ENCODE results near the gene FBXO31.
"Not testable (repeated sequence)": the region's sequence is repeated elsewhere in the genome, so short reads cannot be mapped to it uniquely, and the experiment has no call there.

The FBXO31 gene

GRCh38 chr16:87380403-87380802 lies 3.2 kb downstream of the FBXO31 start:
- Histone ChIP-seq H3K4me3 (ENCODE audit: low read length) (no peak overlapping the region), H3K4me1 (ENCODE audit: insufficient read depth, low read length) (no peaks in the 10 kb centered on the region; the same call in 1 of the 2 replicates), H3K36me3 (ENCODE audit: insufficient read depth, low read depth, low read length) (0 out of 2 replicates have a peak, but pooled peaks cover 3% of the 10 kb centered on the region), H3K27ac (ENCODE audit: low read length) (no peak overlapping the region), H3K9me3 (ENCODE audit: insufficient read depth, low read depth, low read length) (no peaks in the 10 kb centered on the region; the same call in 1 of the 2 replicates), H3K27me3 (ENCODE audit: insufficient read depth, low read length) (no peaks in the 10 kb centered on the region), H3K9ac (ENCODE audit: low read depth, low read length) (no peak overlapping the region)

GRCh38 chr16:87379312-87379752 lies 4.2 kb downstream of the FBXO31 start:
- H3K27me3 ChIP-seq (ENCODE audit: insufficient read depth, low read length); H3K36me3 ChIP-seq (ENCODE audit: insufficient read depth, low read depth, low read length); H3K4me1 ChIP-seq (ENCODE audit: insufficient read depth, low read length); H3K9me3 ChIP-seq (ENCODE audit: insufficient read depth, low read depth, low read length); H3K27ac ChIP-seq (ENCODE audit: low read length); H3K4me3 ChIP-seq (ENCODE audit: low read length); H3K9ac ChIP-seq (ENCODE audit: low read depth, low read length): not testable (repeated sequence)

DNA sequence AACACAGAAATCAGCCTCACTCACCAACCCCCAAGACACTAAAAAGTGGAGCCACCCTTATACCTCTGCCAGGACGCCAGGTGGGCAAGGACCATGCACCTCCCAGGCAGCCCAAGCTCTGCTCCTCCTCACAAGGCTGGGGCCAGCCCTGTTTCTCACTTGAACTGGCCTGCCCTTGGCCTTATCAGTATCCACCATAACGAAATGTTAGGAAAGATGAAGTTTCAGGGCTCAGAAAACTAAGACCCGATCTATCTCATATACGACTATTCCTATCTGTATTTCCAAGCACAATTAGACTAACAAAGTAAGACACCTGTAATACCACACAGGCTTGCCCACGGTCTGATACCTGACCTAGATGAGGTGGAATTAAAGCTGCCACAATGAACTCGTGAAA lies 6.9 kb downstream of the FBXO31 start:
- H3K4me3 ChIP-seq (ENCODE audit: low read length), result no peak overlapping the region
- H3K27me3 ChIP-seq (ENCODE audit: insufficient read depth, low read length), result no peaks in the 10 kb centered on the region
- no peak overlapping the region for H3K9ac ChIP-seq (ENCODE audit: low read depth, low read length)
- no peaks in the 10 kb centered on the region; the same call in 1 of the 2 replicates for H3K4me1 ChIP-seq (ENCODE audit: insufficient read depth, low read length)
- H3K27ac ChIP-seq (ENCODE audit: low read length), result no peak overlapping the region
- no peaks in the 10 kb centered on the region; the same call in 1 of the 2 replicates for H3K9me3 ChIP-seq (ENCODE audit: insufficient read depth, low read depth, low read length)
- 0 out of 2 replicates have a peak, but pooled peaks cover 3% of the 10 kb centered on the region for H3K36me3 ChIP-seq (ENCODE audit: insufficient read depth, low read depth, low read length)

DNA sequence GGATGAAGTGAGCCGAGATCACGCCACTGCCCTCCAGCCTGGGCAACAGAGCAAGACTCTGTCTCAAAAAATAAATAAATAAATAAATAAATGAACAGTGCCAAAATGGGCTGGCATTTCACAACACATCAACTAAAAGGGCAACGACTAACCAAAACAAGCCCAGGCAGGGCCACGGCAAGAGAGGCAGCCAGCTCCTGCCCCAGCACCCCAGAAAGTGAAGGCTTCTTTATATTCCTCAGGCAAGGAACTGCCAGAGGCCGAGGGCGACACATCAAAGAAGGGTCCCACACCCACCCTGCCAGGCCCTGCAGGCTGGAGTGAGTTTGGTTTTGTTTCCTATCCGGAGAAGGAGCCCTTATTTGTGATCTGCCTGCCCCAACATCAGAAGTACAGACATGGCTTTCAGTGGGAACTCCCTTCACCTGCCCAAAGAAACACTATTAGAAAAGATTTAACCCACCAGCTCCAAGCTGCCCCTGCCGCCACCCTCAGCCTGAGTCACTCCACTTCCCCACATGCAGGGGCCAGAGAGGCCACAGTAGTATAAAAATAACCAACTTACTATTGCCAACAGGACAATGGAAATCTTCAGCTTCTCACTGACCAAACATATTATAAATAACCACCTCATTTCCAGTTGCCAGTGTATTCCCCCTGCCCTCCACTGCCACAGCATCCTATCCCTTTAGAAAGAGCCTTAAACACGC lies 8.0 kb downstream of the FBXO31 start:
- no peak overlapping the region for H3K4me3 ChIP-seq (ENCODE audit: low read length)
- H3K9ac ChIP-seq (ENCODE audit: low read depth, low read length), result no peak overlapping the region
- no peaks in the 10 kb centered on the region for H3K27me3 ChIP-seq (ENCODE audit: insufficient read depth, low read length)
- H3K4me1 ChIP-seq (ENCODE audit: insufficient read depth, low read length), result no peaks in the 10 kb centered on the region
- H3K9me3 ChIP-seq (ENCODE audit: insufficient read depth, low read depth, low read length), result no peaks in the 10 kb centered on the region; the same call in 1 of the 2 replicates
- no peak overlapping the region for H3K27ac ChIP-seq (ENCODE audit: low read length)
- H3K36me3 ChIP-seq (ENCODE audit: insufficient read depth, low read depth, low read length), result 0 out of 2 replicates have a peak, but pooled peaks cover 3% of the 10 kb centered on the region

- no peak overlapping the region for H3K27ac ChIP-seq (ENCODE audit: low read length)
- H3K9ac ChIP-seq (ENCODE audit: low read depth, low read length), result no peak overlapping the region
- 0 out of 2 replicates have a peak, but pooled peaks cover 3% of the 10 kb centered on the region for H3K36me3 ChIP-seq (ENCODE audit: insufficient read depth, low read depth, low read length)
- H3K9me3 ChIP-seq (ENCODE audit: insufficient read depth, low read depth, low read length), result no peaks in the 10 kb centered on the region; the same call in 1 of the 2 replicates
- no peak overlapping the region for H3K4me3 ChIP-seq (ENCODE audit: low read length)
- H3K27me3 ChIP-seq (ENCODE audit: insufficient read depth, low read length), result no peaks in the 10 kb centered on the region
- 0 out of 2 replicates have a peak, but pooled peaks cover 2% of the 10 kb centered on the region for H3K4me1 ChIP-seq (ENCODE audit: insufficient read depth, low read length)
Observed at GRCh38 chr16:87374313-87374712, 9.3 kb downstream of the FBXO31 start.

DNA sequence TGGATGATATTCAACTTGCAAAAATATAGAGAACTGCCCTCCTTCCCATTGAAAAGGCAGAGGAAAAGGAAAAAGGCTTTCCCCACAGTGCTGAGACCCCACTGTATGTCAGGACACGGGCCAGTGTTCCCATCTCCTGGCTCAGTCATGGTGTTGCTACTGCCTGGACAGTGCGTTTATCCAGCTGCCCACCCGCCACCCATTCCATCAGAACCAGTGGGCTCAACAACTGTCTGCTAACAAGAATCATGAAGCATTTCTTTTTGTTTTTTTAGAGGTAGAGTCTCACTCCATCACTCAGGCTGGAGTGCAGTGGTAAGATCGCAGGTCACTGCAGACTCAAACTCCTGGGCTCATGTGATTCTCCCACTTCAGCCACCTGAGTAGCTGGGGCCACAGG lies 11.3 kb downstream of the FBXO31 start:
- Histone ChIP-seq H3K36me3 (ENCODE audit: insufficient read depth, low read depth, low read length) (no peaks in the 10 kb centered on the region), H3K9ac (ENCODE audit: low read depth, low read length) (no peak overlapping the region), H3K27me3 (ENCODE audit: insufficient read depth, low read length) (no peaks in the 10 kb centered on the region), H3K9me3 (ENCODE audit: insufficient read depth, low read depth, low read length) (no peaks in the 10 kb centered on the region), H3K4me3 (ENCODE audit: low read length) (no peak overlapping the region), H3K4me1 (ENCODE audit: insufficient read depth, low read length) (0 out of 2 replicates have a peak, but pooled peaks cover 3% of the 10 kb centered on the region), H3K27ac (ENCODE audit: low read length) (no peak overlapping the region)

GRCh38 chr16:87371261-87371866 lies 12.2 kb downstream of the FBXO31 start:
- H3K4me1 ChIP-seq (ENCODE audit: insufficient read depth, low read length), result 0 out of 2 replicates have a peak, but pooled peaks cover 3% of the 10 kb centered on the region
- H3K27ac ChIP-seq (ENCODE audit: low read length), result no peak overlapping the region
- H3K4me3 ChIP-seq (ENCODE audit: low read length), result no peak overlapping the region
- no peaks in the 10 kb centered on the region for H3K9me3 ChIP-seq (ENCODE audit: insufficient read depth, low read depth, low read length)
- H3K36me3 ChIP-seq (ENCODE audit: insufficient read depth, low read depth, low read length), result no peaks in the 10 kb centered on the region
- H3K9ac ChIP-seq (ENCODE audit: low read depth, low read length), result no peak overlapping the region
- H3K27me3 ChIP-seq (ENCODE audit: insufficient read depth, low read length), result no peaks in the 10 kb centered on the region

GRCh38 chr16:87369796-87370719 lies 13.5 kb downstream of the FBXO31 start:
- 0 out of 2 replicates have a peak, but pooled peaks cover 3% of the 10 kb centered on the region for H3K4me1 ChIP-seq (ENCODE audit: insufficient read depth, low read length)
- H3K9ac ChIP-seq (ENCODE audit: low read depth, low read length), result no peak overlapping the region
- no peak overlapping the region for H3K27ac ChIP-seq (ENCODE audit: low read length)
- H3K4me3 ChIP-seq (ENCODE audit: low read length), result no peak overlapping the region
- H3K27me3 ChIP-seq (ENCODE audit: insufficient read depth, low read length), result no peaks in the 10 kb centered on the region
- H3K9me3 ChIP-seq (ENCODE audit: insufficient read depth, low read depth, low read length), result no peaks in the 10 kb centered on the region
- no peaks in the 10 kb centered on the region for H3K36me3 ChIP-seq (ENCODE audit: insufficient read depth, low read depth, low read length)

GRCh38 chr16:87369117-87369765 lies 14.3 kb downstream of the FBXO31 start:
- Histone ChIP-seq H3K4me3 (ENCODE audit: low read length) (no peak overlapping the region), H3K36me3 (ENCODE audit: insufficient read depth, low read depth, low read length) (no peaks in the 10 kb centered on the region), H3K27me3 (ENCODE audit: insufficient read depth, low read length) (no peaks in the 10 kb centered on the region), H3K9me3 (ENCODE audit: insufficient read depth, low read depth, low read length) (no peaks in the 10 kb centered on the region), H3K9ac (ENCODE audit: low read depth, low read length) (no peak overlapping the region), H3K27ac (ENCODE audit: low read length) (no peak overlapping the region), H3K4me1 (ENCODE audit: insufficient read depth, low read length) (0 out of 2 replicates have a peak, but pooled peaks cover 3% of the 10 kb centered on the region)

DNA sequence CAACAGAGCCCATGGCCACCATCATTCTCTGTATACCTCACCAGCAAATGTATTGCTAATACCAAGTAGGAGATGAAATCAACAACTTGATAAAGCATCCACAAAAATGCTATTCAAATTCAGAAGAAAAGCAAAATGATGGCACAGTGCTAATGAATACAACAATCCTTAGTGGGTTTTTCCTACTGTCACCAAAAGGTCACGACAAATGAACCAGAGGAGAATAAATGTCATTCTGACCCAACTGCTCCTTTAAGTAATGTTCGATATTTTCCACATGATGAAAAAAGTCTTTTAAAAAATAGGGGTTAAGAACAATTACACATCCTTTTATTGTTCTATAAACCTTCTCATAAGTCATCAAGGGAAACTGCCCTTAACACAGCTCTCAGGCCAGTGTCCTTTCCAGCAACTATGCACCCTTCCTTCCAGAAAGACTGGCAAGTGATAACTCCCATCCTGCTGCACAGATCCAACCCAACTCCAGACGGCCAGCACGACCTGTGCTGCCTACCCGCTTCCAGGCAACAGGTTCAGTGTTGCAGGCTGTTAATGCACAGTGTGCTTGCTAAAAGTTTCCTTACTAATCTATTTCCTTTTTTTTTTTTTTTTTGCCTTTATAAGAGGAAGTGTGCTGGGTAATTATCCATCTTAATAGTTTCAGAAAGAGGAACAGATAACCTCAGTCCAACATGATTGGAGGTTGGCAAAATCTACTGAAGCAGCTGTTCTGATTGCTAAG lies 15.4 kb downstream of the FBXO31 start:
- no peaks in the 10 kb centered on the region for H3K9me3 ChIP-seq (ENCODE audit: insufficient read depth, low read depth, low read length)
- H3K4me3 ChIP-seq (ENCODE audit: low read length), result no peak overlapping the region
- no peaks in the 10 kb centered on the region for H3K27me3 ChIP-seq (ENCODE audit: insufficient read depth, low read length)
- H3K27ac ChIP-seq (ENCODE audit: low read length), result no peak overlapping the region
- H3K36me3 ChIP-seq (ENCODE audit: insufficient read depth, low read depth, low read length), result no peaks in the 10 kb centered on the region
- H3K9ac ChIP-seq (ENCODE audit: low read depth, low read length), result no peak overlapping the region
- H3K4me1 ChIP-seq (ENCODE audit: insufficient read depth, low read length), result 0 out of 2 replicates have a peak, but pooled peaks cover 3% of the 10 kb centered on the region

Measured in iPS-20b (cell line).